ENCODE results near the gene SLBP.
A peak's percentile ranks its signal among the peaks of the same experiment; 100 is the strongest.

Gene SLBP

GRCh38 chr4:1749370-1749769, 37.3 kb upstream of the SLBP start:
- DNase-seq = no peak

- peak in 41 of 58 donors; percentile 12 to 79 (median 37) for DNase-seq
Observed at GRCh38 chr4:1748465-1748995, 36.4 kb upstream of the SLBP start.

- no peak for DNase-seq
Observed at GRCh38 chr4:1747603-1747967, 35.5 kb upstream of the SLBP start.

GRCh38 chr4:1746919-1747602, 34.9 kb upstream of the SLBP start:
- peak in 37 of 58 donors; percentile 10 to 64 (median 39) for DNase-seq

GRCh38 chr4:1746265-1746691, 34.2 kb upstream of the SLBP start:
- DNase-seq = peak in 35 of 58 donors; percentile 8 to 65 (median 30)

GRCh38 chr4:1745697-1746096, 33.6 kb upstream of the SLBP start:
- DNase-seq = no peak

- DNase-seq = no peak
Observed at GRCh38 chr4:1745165-1745564, 33.0 kb upstream of the SLBP start.

GRCh38 chr4:1744552-1744951, 32.4 kb upstream of the SLBP start:
- DNase-seq = no peak

GRCh38 chr4:1743975-1744374, 31.9 kb upstream of the SLBP start:
- DNase-seq = no peak

GRCh38 chr4:1743551-1743950, 31.4 kb upstream of the SLBP start:
- DNase-seq = no peak

- DNase-seq = no peak
Observed at GRCh38 chr4:1741208-1741607, 29.1 kb upstream of the SLBP start.

- DNase-seq = no peak
Observed at GRCh38 chr4:1740021-1740545, 28.0 kb upstream of the SLBP start.

- DNase-seq = no peak
Observed at GRCh38 chr4:1739358-1739757, 27.2 kb upstream of the SLBP start.

GRCh38 chr4:1738410-1738809, 26.3 kb upstream of the SLBP start:
- no peak for DNase-seq

- no peak for DNase-seq
Observed at GRCh38 chr4:1737666-1738065, 25.5 kb upstream of the SLBP start.

GRCh38 chr4:1736812-1737211, 24.7 kb upstream of the SLBP start:
- no peak for DNase-seq

- no peak for DNase-seq
Observed at GRCh38 chr4:1735215-1735614, 23.1 kb upstream of the SLBP start.

GRCh38 chr4:1732911-1733310, 20.8 kb upstream of the SLBP start:
- DNase-seq = no peak

GRCh38 chr4:1731180-1731579, 19.1 kb upstream of the SLBP start:
- DNase-seq = no peak

- no peak for DNase-seq
Observed at GRCh38 chr4:1730532-1731135, 18.5 kb upstream of the SLBP start.

- no peak for DNase-seq
Observed at GRCh38 chr4:1728061-1728980, 16.2 kb upstream of the SLBP start.

Measured in anterior cingulate cortex (tissue), 58 donors.